Measurements from ENCODE around the gene SLCO3A1.

The SLCO3A1 gene

DNA sequence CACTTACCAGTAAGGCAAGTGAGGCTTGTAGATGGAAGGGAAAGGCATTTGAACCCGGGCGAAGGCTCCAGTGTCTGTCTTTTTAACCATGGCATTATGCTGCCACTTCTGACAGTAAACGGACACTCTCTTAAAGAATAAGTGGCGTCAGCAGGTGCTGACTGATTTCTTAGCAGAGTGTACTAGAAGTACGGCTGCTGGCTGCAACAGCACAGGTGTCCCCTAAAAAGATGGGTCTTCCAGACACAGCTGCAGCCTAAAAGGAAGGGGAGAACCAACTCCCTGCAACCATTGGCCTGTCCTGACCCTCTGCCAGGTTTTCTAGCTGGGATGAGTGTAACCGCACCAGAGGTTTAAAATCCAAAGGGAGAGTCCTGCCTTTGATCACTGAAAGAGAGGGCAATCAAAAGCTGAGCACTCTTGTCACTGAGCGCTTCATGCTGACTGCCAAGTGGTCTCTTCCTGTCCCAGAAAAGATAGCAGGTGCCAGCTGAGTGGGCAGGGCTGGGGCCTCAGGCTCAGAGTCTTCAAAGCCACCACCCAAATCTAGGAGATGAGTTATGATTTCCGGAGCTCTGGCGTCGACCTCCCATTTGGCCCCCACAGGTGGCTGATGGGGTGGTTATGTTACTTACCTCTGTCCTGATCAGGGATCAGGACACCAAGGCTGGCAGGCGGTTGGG, 255.8 kb downstream of the SLCO3A1 start:
- DNase-seq = no peak

DNA sequence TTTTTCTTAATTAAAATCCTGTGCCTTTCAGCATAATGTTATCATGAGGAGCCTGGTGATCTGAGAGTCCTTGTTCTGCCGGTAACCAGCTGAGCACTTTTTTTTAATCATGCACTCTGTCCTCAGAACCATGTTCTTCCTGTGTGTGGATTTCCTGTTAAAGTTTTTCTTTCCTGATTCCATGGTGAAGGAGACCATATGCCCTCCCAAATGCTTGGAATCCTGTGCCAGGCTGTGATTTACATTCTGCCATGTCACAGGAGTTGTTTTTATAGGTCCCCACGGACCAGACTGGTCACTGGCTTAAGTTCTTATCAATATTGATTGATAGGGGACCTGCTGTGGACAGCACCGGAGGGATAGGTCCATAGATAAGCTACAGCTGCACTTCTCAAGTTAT, 257.8 kb downstream of the SLCO3A1 start:
- DNase-seq = no peak

DNA sequence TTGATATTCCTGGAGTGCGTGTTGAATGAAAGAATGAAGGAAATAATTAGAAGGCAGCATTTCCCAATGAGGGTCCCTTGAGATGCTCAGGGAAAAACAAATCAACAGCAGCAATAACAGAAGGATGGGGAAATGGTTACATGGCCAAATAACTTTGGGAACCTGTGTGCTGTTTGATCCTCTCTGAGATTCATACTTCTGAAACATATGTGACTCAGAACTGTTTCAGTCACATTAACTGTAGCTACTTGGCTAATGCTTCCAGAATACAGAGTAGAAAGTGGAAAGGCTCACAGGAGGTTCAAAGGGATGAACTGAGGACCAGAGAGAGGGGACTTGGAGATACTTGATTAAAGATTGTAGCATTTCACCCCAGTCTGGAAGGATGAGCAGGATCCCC, 258.2 kb downstream of the SLCO3A1 start:
- no peak for DNase-seq

DNA sequence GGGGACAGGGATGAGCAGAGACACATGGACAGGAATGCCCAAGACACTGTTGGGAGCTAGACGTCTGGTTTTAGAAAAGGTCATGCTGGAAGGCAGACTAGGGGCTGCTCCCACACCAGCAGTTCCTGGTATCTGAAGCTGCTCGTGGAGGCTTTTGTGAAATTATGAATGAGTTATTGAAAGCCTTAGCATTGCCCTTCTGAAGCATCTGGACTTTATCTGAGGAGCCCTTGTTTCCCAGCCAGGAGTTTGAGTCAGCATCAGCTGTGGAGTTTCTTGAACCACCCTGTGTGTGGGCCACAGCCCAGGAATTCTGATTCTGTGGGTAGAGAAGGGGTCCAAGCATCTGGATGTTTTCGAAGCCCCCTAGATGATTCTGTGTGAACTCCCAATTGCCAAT, 258.7 kb downstream of the SLCO3A1 start:
- no peak for DNase-seq

DNA sequence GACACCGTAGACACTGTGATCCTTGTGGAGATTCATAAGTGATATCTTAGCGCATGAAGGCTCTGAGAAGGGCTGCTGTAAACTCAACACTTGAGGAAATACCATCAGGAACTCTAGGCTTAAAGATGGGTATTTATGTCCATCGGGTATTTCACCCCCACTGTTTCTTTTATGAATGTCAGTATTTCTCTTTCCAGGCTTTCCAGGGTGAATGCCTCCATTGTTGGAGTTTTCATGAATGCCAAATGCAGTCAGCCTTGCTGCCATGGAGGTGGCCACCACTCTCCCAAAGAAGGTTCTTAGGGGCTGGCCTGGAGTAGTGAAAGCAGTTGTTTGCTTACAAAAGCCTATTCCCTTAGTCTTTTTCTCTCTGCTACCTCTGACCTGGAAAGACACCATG, 259.2 kb downstream of the SLCO3A1 start:
- DNase-seq = no peak

DNA sequence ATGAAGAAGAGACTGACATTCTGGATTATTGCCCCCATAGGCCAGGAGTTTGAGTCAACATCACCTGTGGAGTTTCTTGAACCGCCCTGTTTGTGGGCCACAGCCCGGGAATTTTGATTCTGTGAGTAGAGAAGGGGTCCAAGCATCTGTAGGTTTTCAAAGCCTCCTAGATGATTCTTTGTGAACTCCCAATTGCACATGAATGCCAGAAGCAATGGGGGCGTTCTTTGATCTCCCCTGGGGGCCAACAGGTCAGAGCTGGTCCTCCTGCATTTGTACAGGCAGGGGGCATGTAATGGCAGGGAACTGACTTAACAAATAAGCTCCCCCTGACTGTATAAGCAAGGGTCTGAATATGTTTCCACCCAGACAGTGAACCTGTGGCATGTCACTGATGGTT, 260.3 kb downstream of the SLCO3A1 start:
- no peak for DNase-seq

DNA sequence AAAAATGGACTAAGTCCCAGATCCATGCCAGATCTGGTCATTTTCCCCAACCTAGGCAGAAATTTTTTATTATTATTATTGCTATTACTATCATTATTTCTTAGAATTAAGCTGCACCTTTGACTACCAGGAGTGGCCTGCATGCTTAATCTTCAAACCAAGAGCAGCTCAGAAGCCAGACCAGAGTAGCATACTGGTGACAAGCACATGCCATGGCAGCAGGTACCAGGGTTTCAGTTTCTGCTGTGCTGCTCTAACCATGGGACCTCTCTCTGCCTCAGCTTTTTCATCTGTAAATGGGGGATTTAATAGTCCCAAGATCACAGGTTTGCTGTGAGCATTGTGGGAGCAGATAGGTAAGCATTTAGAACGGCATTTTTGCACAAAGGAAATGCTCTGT, 262.3 kb downstream of the SLCO3A1 start:
- no peak for DNase-seq

DNA sequence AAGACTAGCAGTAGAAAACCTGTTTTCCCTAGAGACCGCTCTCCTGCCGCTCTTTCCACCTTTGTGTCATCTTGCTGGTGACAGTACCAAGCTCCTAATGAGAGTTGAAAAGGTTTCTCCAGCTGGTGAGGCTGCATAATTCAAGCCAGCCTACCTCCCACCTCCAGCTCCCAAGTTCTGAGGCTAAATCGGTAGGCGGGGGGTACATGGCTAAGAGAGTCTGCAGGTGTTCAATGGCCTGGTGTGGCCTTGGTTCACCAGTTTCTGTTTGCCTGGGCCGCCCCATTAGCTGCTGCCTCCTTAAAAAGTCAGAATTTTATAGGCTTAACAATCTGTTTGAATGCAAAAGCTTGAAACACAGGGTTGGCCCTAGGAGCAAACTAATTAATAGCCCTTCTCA, 262.8 kb downstream of the SLCO3A1 start:
- no peak for DNase-seq

DNA sequence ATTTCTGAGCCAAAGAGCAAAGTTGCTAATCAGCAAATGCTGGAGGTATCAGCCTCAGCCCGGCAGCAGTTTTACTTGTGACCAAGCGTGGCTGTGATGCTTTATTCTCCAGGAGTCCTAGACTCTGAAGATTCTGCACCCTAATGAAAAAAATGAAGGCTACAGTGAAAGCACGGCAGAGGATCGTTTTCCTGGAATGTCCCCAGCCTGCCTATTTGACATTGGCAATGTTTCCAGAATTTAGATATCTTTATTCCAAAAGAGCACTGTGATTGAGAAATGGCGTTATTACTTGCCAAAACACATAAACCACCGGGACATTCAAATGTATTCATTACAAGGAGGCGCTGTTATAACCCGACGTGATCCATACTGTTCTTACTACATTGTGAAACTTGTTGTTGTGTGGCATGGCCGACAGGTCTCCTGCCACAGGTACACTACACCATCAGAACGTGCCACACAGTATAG, 263.8 kb downstream of the SLCO3A1 start:
- no peak for DNase-seq

DNA sequence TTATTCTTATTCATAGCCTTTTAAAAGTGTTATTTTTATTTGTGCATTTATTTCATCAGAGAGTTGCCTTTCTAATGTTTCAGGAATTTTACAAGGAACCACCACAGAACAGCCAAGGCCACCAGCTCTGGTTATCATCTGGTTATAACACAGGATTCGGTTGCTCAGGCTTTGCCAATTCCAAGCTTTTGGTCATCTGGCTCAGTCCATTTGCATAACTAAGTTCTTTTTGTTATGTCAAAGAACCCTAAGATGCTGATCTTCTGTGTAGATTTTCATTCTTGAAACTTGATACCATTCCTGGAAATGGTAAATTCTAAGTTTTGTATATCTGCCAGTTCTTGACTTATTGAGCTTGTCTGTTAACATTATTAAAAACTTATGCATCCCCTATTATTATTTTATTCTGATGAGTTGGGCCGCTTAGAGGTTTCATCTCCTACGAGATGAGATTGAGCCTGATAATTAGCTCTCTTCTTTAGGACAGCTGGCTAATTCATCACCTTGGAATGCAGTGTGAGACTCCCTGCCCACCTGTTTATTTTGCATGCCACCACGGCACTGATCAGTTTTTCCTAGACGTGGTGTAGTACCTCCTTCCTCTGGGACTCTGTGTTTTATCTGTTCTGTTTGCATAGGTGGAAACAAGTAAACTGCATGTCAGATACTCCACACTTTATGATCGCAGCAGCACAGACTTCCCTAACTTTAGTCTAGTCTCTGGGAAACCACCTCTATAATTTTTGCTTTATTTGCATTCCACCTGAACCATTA, 264.8 kb downstream of the SLCO3A1 start:
- DNase-seq = no peak

DNA sequence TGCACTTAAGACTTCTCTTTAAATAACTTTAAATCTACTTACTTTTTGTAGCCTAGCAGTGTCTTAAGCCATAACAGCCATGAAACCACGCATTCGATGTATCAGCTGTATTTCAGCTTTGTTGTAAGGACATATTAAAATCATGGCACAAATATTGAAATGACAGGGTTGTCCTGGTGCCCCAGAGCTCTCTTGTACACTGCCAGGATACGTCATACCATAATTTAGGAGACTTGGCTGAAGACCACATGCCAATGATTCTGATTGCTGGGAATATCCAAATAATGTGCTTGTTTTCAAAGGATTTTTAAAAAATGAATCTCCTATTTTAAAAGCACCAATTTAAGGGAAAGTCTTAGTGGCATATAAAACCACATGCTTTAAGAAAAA, 265.4 kb downstream of the SLCO3A1 start:
- DNase-seq = no peak

DNA sequence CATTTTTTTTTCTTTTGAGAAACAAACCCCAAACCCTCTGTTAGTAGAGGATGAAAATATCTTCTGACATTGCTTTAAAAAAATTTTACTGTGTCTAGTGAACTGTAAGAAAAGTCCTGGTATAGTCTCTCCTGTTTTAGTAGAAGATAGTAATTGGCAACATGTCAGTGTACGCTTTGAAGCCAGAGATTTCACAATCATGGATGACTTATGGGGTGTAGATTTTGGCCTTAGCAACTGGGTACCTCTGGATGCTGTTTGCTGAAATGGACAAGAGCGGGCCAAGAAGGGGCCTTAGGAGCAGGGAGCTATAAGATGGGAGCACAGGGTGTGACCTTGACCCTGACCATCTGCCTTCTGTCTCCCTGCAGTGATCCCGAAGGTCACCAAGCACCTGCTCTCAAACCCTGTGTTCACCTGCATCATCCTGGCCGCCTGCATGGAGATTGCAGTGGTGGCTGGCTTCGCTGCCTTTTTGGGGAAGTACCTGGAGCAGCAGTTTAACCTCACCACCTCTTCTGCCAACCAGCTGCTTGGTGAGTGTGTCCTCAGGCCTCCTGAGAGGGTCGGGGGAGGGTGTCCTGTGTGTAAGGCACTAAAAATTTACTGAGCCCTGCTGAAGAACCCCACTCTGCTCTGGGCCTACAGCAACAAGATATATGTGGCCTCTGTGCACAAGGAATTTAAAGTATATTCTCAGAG, 266.7 kb downstream of the SLCO3A1 start:
- no peak for DNase-seq

DNA sequence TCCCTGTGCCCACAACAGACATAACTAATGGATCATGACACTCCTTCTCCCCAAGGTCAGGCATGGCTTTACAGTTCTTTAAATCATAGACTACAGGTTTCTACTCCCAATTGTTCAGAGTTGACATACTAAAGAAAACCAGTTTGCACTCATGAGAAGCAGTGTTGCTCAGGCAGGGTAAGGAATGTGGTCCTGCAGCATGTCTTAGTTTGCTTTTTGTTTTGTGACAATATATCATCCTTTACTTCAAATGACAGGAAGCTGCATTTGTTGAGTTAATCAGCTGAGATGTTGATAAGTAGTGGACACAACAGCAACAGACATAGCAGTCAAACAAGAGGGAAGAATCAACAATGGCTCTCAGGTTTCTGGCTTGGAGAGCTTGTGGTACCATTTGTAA, 267.5 kb downstream of the SLCO3A1 start:
- DNase-seq = no peak

DNA sequence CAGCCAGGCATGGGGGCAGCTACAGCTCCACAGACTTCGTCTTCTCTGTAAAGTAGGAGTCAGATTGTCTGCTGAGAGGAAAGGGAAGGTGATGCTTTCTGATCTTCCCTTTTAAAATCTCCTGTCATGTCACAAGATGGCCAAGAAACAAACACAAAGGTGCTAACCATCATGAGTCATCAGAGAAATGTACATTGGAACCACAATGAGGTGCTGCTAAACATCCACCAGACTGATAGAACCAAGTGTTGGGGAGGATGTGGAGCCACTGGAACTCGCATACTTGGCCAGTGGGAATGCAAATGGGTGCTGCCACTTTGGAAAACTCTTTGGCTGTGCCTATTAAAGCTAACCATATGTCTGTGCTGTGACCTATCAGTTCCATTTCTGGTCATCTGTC, 268.8 kb downstream of the SLCO3A1 start:
- DNase-seq = no peak

DNA sequence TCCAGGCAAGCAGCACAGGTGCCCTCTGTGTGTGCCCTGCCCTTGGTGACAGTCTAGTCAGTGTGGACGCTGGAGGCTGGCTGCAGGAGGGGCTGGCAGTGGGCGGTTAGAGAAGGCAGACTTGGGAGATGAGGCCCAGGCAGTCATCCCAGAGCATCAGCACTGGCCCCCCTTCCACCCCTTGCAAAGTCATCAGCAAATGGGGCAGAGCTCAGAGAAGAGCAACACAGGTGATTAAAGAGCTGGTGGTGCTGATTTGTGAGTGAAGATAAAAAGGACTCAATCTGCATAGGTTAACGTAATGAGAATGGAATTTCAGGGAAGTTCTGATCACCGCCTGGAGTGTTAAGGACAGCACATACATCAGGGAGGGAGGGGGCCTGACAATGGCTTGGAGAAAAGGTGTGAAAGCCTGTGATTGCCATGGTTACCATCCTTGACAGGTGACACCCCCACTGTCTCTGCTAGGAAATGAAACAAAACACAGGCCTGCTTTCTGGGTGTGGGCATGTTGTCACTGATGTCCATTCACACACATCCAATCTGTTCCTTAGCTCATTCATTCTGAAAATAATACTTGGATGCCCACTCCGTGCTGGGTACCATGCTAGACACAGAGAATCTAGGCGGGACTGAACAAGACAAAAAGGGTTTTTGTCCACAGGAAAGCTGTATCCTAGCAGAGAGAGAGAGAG, 270.6 kb downstream of the SLCO3A1 start:
- no peak for DNase-seq

DNA sequence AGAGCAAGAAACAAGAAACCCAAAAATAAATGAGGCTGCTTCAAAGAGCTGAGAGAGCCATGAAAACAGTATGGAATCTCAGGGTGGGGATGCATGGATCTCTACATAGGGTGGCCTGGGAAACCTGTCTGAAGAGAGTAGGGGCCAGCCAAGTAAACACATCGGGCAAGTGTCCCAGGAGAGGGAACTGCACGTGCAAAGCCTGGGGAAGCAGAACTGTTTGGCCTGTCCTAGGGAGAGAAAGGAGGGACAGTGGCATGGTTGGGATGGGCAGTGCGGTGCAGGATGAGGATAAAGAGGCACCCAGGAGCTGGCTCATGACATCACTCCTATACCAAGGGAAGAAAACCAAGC, 271.1 kb downstream of the SLCO3A1 start:
- no peak for DNase-seq

DNA sequence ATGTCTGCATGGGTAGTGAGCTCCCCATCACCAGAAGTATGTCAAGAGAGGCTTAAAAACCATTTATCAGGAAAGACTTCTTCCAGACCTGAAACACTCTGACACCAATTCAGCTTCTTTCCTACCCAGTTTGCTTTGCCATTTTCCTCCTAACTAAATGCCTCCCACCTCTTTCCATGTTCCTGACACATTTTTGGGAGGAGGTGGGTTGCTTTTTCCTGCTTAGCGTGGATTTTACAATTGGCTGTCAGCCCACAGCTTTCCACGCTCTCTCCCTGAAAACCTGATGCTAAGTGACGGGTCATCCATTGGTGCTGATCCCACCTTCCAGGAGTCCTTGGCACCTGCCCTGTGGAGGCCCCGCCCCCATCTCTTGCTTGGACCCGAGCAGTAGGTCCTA, 275.3 kb downstream of the SLCO3A1 start:
- no peak for DNase-seq

DNA sequence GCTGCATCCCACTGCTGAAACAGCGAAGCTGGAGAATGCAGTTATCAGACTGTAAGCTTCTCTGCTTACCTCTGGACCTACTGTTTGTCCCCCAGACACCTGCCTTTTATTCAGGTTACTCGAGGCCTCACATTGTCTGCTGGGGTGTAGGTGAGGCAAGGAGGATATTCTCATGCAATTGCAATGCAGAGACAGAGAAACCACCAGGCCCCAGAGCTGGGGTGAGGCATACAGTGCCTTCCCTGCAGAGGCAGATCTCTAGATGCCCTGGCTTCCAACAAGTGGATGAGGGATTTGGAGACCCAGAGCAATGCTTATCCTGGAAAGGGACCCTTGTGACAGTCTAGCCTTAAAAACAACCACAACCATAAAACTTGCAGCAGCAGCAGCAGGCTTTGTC, 276.7 kb downstream of the SLCO3A1 start:
- DNase-seq = no peak

DNA sequence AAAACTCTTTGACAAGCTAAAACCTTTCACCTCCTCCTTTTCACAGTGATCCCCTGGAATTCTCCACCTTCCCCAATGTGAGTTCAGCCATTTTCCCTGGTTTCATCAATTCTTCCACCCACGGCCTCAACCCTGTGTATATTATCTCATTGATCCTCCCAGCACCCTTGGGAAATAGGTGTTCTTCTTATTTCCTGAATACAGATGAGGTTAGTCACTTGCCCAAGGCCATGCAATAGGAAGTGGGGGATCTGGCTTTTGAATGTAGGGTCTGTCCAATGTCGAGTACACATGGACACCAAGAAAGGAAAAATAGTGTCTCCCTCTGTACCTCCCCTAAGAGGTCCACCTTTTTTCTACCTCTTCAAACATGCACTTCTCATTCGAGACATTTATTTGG, 277.4 kb downstream of the SLCO3A1 start:
- no peak for DNase-seq

DNA sequence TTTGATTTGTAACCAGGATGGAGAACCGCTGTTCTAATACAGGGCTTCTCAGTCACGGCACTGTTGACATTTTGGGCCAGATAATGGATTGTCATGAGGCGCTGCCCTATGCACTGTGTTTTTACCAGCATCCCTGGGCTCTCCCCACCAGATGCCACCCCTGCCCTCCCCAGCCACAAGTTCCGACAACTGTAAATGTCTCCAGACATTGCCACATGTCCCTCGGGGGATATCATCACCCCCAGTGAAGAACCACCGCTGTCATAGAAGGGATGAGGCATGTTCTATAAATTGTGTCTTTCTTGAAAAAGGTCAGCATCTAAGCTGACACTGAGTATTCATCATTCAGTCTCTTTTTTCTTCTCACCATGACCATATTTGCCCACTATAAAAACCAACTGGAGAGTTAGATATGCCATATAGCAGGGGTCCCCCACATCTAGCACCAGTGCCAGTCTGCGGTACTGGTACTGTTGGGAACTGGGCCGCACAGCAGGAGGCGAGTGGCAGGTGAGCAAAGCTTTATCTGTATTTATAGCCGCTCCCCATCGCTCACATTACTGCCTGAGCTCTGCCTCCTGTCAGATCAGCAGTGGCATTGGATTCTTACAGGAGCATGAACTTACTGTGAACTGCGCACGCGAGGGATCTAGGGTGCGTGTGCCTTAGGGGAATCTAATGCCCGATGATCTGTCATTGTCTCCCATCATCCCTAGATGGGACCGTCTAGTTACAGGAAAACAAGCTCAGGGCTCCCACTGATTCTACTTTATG, 279.7 kb downstream of the SLCO3A1 start:
- no peak for DNase-seq

DNA sequence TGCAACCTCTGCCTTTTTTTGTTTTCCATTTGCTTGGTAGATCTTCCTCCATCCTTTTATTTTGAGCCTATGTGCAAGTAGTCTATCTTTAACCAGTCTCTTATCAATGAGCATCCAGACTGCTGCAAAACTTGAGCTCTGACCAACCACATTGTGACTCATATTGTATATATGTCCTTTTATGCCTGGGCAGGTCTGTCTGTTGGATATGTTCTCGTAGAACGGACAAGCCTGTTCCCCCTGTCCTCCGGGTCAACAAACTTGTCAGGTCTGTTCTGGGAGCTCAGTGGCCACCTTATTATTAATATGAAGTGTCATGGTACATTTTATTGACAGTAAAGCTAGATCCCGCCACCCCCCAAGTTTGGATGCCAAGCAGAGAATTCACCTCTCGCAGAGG, 287.3 kb downstream of the SLCO3A1 start:
- no peak for DNase-seq

DNA sequence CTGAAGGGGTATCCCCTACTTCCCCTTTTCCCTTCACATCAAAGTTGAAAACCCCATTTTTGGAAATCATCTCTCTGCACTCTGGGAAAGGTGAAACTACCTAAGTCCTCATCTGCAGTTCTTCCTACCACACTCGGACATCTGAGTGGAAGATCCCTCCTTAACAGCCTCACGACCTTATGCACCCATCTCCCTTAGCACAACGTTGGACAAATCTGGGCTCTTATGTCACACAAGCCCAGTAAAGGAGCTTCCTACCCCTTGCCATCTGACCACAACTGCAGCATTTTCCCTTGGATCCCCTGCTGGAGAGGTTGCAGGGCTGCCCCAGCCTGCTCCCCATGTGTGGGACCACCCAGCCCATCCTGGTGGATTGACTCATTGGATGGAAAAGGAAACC, 288.1 kb downstream of the SLCO3A1 start:
- no peak for DNase-seq

All from bone marrow (tissue), 2 donors.